SH-SY5Y (cell line): ENCODE data around the gene MED25.

Experiments
- GATA2 ChIP-seq: IDR thresholded peaks from 2 replicates; pipeline ENCODE4 v1.6.1; 2011; ENCODE audit warnings: mild to moderate bottlenecking, low read depth, low read length
- GATA3 ChIP-seq: IDR thresholded peaks from 2 replicates; pipeline ENCODE4 v1.6.1; 2011; ENCODE audit warnings: low read depth, mild to moderate bottlenecking, low read length, moderate library complexity

DNA sequence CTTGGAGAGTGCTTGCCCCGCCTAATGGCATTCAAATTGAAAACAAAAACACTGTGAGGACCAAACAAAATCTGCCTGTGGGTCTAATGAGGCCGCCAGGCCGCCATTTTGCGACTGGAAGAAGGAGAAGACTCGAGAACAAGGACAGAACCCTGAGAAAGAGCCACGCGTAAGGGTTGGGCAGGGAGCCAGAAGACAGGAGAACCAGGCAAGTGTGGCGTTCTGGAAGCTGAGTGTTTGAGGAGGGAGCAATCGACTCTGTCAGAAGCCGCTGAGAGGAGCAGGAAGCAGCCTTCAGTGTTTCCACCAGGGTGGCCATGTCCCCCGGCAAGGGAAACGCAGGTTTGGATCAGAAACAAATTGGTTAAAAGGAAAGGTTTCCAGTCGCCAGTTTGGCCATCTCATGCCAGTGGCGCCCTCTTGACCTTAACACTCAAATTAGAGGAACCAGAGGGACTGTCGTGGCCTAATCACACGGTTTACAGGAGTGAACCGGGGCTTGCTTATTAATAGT is 22.7 kb downstream of the MED25 start:
- TF ChIP-seq GATA3 (no peak), GATA2 (no peak)
